HEK293 (cell line): ENCODE measurements around the gene CYP2D6.
"Not testable (repeated sequence)": the region's sequence is repeated elsewhere in the genome, so short reads cannot be mapped to it uniquely, and the experiment has no call there.

ENCODE experiments used
- CTCF ChIA-PET: fragments of 350-600 bp; formaldehyde crosslinking; extraction: SDS; loops from one replicate; lab custom pipeline; 2021; ENCODE audit warnings: antibody characterized with exemption; lab: Yijun Ruan, JAX
- POLR2A ChIA-PET: fragments of 300-600 bp; formaldehyde crosslinking; extraction: SDS; loops from one replicate; lab custom pipeline; 2020; ENCODE audit warnings: antibody characterized with exemption, inconsistent platforms; lab: Yijun Ruan, JAX
- H3K27ac ChIP-seq: fragments of 200-500 bp; sonication (Bioruptor generic); 2 replicates; pipeline ENCODE4 v1.5.1; 2014; ENCODE audit warnings: low read depth, low read length, control low read depth, inconsistent platforms; ENCODE audit errors: extremely low read depth
- H3K36me3 ChIP-seq, 2 experiments: fragments of 200-500 bp in 1 of 2; sonication (Bioruptor generic) in 1 of 2; 1 replicate in 1 of 2; 2 replicates in 1 of 2; pipeline ENCODE4 v1.5.1; 2014 to 2017; ENCODE audit warnings: inconsistent platforms in 2 of 2, low read length in 2 of 2; ENCODE audit not compliant: control insufficient read depth in 2 of 2, insufficient read depth in 1 of 2
- H3K4me1 ChIP-seq: fragments of 200-500 bp; sonication (Bioruptor generic); 2 replicates; pipeline ENCODE4 v1.5.1; 2014; ENCODE audit warnings: mild to moderate bottlenecking, low read length, inconsistent platforms; ENCODE audit not compliant: control insufficient read depth, insufficient read depth
- H3K4me3 ChIP-seq: 2 replicates; pipeline ENCODE4 v1.5.1; 2011; ENCODE audit warnings: low read depth, mild to moderate bottlenecking, control low read depth, low read length, moderate library complexity
- H3K9me3 ChIP-seq: fragments of 200-500 bp; sonication (Bioruptor generic); 2 replicates; pipeline ENCODE4 v1.5.1; 2014; ENCODE audit warnings: low read depth, low read length, inconsistent platforms; ENCODE audit not compliant: control insufficient read depth, insufficient read depth
- BCL11B ChIP-seq: fragments of 450-650 bp; formaldehyde crosslinking; IDR thresholded peaks from 2 replicates; pipeline ENCODE4 v1.5.1; 2016; ENCODE audit warnings: low read depth, missing biosample characterization, missing genetic modification characterization
- EGR2 ChIP-seq: fragments of 450-650 bp; formaldehyde crosslinking; IDR thresholded peaks from 2 replicates; pipeline ENCODE4 v1.5.1; 2016; ENCODE audit warnings: low read depth, missing biosample characterization, missing genetic modification characterization
- KLF1 ChIP-seq: fragments of 450-650 bp; formaldehyde crosslinking; IDR thresholded peaks from 2 replicates; pipeline ENCODE4 v1.5.1; 2016; ENCODE audit warnings: missing biosample characterization, missing genetic modification characterization
- KLF8 ChIP-seq: fragments of 450-650 bp; formaldehyde crosslinking; IDR thresholded peaks from 2 replicates; pipeline ENCODE4 v1.5.1; 2016; ENCODE audit warnings: missing biosample characterization, missing genetic modification characterization
- KLF9 ChIP-seq: fragments of 450-650 bp; formaldehyde crosslinking; IDR thresholded peaks from 2 replicates; pipeline ENCODE4 v1.5.1; 2016; ENCODE audit warnings: missing biosample characterization, missing genetic modification characterization, low read depth
- SP2 ChIP-seq: fragments of 450-650 bp; formaldehyde crosslinking; IDR thresholded peaks from 2 replicates; pipeline ENCODE4 v1.5.1; 2016; ENCODE audit warnings: missing biosample characterization, missing genetic modification characterization
- ZFHX2 ChIP-seq: fragments of 450-650 bp; formaldehyde crosslinking; conservative IDR thresholded peaks from 2 replicates; pipeline ENCODE4 v1.5.1; 2016; ENCODE audit warnings: missing biosample characterization, missing genetic modification characterization
- ZNF133 ChIP-seq: fragments of 450-650 bp; formaldehyde crosslinking; IDR thresholded peaks from 2 replicates; pipeline ENCODE4 v1.5.1; 2016; ENCODE audit warnings: missing biosample characterization, missing genetic modification characterization
- ZNF138 ChIP-seq: fragments of 450-650 bp; formaldehyde crosslinking; IDR thresholded peaks from 2 replicates; pipeline ENCODE4 v1.5.1; 2016; ENCODE audit warnings: missing biosample characterization, missing genetic modification characterization, borderline replicate concordance
- ZNF223 ChIP-seq: fragments of 450-650 bp; formaldehyde crosslinking; IDR thresholded peaks from 2 replicates; pipeline ENCODE4 v1.5.1; 2016; ENCODE audit warnings: missing biosample characterization, missing genetic modification characterization
- ZNF302 ChIP-seq: fragments of 450-650 bp; formaldehyde crosslinking; IDR thresholded peaks from 2 replicates; pipeline ENCODE4 v1.5.1; 2016; ENCODE audit warnings: missing biosample characterization, missing genetic modification characterization, low read depth
- ZNF350 ChIP-seq: fragments of 450-650 bp; formaldehyde crosslinking; IDR thresholded peaks from 2 replicates; pipeline ENCODE4 v1.5.0; 2017; ENCODE audit warnings: missing biosample characterization, mild to moderate bottlenecking, missing genetic modification characterization
- ZNF48 ChIP-seq: fragments of 450-650 bp; formaldehyde crosslinking; IDR thresholded peaks from 2 replicates; pipeline ENCODE4 v1.5.1; 2016; ENCODE audit warnings: missing biosample characterization, missing genetic modification characterization
- ZNF544 ChIP-seq: fragments of 450-650 bp; formaldehyde crosslinking; IDR thresholded peaks from 2 replicates; pipeline ENCODE4 v1.5.0; 2017; ENCODE audit warnings: missing biosample characterization, missing genetic modification characterization
- ZNF610 ChIP-seq: fragments of 450-650 bp; formaldehyde crosslinking; IDR thresholded peaks from 2 replicates; pipeline ENCODE4 v1.5.1; 2016; ENCODE audit warnings: missing biosample characterization, missing genetic modification characterization, borderline replicate concordance
- ZNF670 ChIP-seq: fragments of 450-650 bp; formaldehyde crosslinking; IDR thresholded peaks from 2 replicates; pipeline ENCODE4 v1.5.1; 2016; ENCODE audit warnings: missing biosample characterization, missing genetic modification characterization, low read depth
- ZNF677 ChIP-seq: fragments of 450-650 bp; IDR thresholded peaks from 2 replicates; pipeline ENCODE4 v1.5.0; 2018; ENCODE audit warnings: missing biosample characterization, mild to moderate bottlenecking, missing genetic modification characterization, moderate library complexity
- ZNF768 ChIP-seq: fragments of 450-650 bp; formaldehyde crosslinking; IDR thresholded peaks from 2 replicates; pipeline ENCODE4 v1.5.1; 2018; ENCODE audit warnings: missing biosample characterization, mild to moderate bottlenecking, missing genetic modification characterization
- TF ChIP-seq, protein P1 (sequence below): fragments of 450-650 bp; formaldehyde crosslinking; IDR thresholded peaks from 2 replicates; pipeline ENCODE4 v1.5.1; 2016; ENCODE audit warnings: missing biosample characterization, missing genetic modification characterization, borderline replicate concordance

Gene CYP2D6

DNA sequence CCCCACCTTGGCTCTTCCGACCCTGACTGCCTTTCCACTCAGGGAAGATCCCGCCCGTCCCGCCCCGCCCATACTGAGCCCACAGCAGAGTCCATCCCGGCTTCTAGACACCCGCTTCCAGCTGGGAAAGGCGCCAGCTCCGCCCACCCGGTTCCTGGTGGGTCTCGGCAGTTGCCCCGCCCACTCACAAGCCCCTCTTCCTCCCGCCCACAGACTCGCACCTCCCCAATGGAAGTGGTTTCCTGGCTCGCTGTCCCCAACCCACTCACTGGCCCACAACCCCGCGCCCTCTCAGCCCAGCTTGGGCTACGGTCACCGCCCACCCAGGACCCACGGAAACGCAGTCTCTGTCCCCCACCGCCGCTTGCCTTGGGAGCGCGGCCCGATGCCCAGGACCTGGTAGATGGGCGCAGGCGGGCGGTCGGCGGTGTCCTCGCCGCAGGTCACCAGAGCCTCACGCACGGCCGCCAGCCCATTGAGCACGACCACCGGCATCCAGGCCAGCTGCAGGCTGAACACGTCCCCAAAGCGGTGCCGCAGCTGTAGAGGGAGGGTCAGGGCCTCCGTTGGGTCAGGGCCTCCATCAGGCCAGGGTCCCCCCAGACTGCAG, 22.2 kb upstream of the CYP2D6 start:
- no peak for TF ChIP-seq ZNF544
- peak; percentile 39; the same call in 1 of the 2 replicates for TF ChIP-seq KLF8
- 0 out of 2 replicates have a peak, but pooled peaks have one; percentile 43 for TF ChIP-seq KLF1 (tag by site-specific recombination)
- TF ChIP-seq EGR2 (tag by site-specific recombination), result peak; percentile 97
- no peak for TF ChIP-seq ZNF677
- TF ChIP-seq ZFHX2 (tag by site-specific recombination), result peak; percentile 98
- H3K36me3 ChIP-seq, result peaks cover 0 to 43% of the 10 kb centered on the region in 2 experiments; a peak in 2 of 3 replicates
- POLR2A ChIA-PET, result no interaction called here
- H3K27ac ChIP-seq, result no peak overlapping the region
- H3K9me3 ChIP-seq, result no peaks in the 10 kb centered on the region
- no peak overlapping the region for H3K4me3 ChIP-seq
- H3K4me1 ChIP-seq, result no peaks in the 10 kb centered on the region
- CTCF ChIA-PET, result no interaction called here

DNA sequence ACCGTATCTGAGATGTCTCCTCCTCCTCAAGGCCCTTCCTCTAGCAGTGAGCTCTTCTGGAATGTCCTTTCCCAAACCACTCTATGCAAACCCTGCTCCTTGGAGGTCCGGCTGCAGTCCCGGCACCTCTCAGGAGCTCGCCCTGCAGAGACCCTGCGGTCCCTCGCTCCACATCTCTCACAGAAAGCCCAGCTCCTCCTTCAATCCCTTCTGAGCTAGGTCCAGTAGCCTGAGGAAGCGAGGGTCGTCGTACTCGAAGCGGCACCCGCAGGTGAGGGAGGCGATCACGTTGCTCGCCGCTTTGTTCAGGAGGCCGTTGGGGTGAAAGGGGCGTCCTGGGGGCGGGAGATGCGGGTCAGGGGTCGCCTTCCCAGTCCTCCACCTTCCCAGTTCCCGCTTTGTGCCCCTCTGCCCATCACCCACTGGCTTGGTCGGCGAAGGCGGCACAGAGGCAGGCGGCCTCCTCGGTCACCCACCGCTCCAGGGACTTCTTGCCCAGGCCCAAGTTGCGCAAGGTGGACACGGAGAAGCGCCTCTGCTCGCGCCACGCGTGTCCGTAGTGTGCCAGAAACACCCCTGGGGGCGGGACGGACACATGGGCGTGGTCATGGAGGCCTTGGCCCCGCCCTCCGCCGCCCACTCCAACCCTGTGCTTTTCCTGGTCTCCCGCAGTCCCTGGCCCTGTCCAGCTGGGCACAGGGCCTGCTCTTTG, 21.5 kb upstream of the CYP2D6 start:
- Histone ChIP-seq H3K27ac (no peak overlapping the region), H3K9me3 (no peaks in the 10 kb centered on the region), H3K4me3 (no peak overlapping the region), H3K4me1 (no peaks in the 10 kb centered on the region), H3K36me3 (peaks cover 0 to 43% of the 10 kb centered on the region in 2 experiments; a peak in 2 of 3 replicates)
- ChIA-PET CTCF (interaction anchor here (0.6 to 0.9 kb wide), 2 partner anchors 161 to 608 kb away, joined by 3 read pairs; no protein-coding TSS in a partner anchor), POLR2A (no interaction called here)
- no peak for TF ChIP-seq ZNF48 (tag by site-specific recombination)
- peak; percentile 71 for TF ChIP-seq KLF9 (tag by site-specific recombination)
- peak; percentile 79 for TF ChIP-seq KLF1 (tag by site-specific recombination)
- no peak for TF ChIP-seq ZNF138 (tag by site-specific recombination)
- peak; percentile 90 for TF ChIP-seq KLF8
- peak; percentile 21; the same call in 1 of the 2 replicates for TF ChIP-seq SP2 (tag by site-specific recombination)

GRCh38 chr22:42150727-42151590, 20.3 kb upstream of the CYP2D6 start:
- no peak for TF ChIP-seq ZNF302
- TF ChIP-seq BCL11B (tag by site-specific recombination), result no peak
- TF ChIP-seq, protein P1, sequence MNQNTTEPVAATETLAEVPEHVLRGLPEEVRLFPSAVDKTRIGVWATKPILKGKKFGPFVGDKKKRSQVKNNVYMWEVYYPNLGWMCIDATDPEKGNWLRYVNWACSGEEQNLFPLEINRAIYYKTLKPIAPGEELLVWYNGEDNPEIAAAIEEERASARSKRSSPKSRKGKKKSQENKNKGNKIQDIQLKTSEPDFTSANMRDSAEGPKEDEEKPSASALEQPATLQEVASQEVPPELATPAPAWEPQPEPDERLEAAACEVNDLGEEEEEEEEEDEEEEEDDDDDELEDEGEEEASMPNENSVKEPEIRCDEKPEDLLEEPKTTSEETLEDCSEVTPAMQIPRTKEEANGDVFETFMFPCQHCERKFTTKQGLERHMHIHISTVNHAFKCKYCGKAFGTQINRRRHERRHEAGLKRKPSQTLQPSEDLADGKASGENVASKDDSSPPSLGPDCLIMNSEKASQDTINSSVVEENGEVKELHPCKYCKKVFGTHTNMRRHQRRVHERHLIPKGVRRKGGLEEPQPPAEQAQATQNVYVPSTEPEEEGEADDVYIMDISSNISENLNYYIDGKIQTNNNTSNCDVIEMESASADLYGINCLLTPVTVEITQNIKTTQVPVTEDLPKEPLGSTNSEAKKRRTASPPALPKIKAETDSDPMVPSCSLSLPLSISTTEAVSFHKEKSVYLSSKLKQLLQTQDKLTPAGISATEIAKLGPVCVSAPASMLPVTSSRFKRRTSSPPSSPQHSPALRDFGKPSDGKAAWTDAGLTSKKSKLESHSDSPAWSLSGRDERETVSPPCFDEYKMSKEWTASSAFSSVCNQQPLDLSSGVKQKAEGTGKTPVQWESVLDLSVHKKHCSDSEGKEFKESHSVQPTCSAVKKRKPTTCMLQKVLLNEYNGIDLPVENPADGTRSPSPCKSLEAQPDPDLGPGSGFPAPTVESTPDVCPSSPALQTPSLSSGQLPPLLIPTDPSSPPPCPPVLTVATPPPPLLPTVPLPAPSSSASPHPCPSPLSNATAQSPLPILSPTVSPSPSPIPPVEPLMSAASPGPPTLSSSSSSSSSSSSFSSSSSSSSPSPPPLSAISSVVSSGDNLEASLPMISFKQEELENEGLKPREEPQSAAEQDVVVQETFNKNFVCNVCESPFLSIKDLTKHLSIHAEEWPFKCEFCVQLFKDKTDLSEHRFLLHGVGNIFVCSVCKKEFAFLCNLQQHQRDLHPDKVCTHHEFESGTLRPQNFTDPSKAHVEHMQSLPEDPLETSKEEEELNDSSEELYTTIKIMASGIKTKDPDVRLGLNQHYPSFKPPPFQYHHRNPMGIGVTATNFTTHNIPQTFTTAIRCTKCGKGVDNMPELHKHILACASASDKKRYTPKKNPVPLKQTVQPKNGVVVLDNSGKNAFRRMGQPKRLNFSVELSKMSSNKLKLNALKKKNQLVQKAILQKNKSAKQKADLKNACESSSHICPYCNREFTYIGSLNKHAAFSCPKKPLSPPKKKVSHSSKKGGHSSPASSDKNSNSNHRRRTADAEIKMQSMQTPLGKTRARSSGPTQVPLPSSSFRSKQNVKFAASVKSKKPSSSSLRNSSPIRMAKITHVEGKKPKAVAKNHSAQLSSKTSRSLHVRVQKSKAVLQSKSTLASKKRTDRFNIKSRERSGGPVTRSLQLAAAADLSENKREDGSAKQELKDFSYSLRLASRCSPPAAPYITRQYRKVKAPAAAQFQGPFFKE (tag by site-specific recombination), result no peak
- no peak for TF ChIP-seq ZNF350
- TF ChIP-seq ZNF768 (tag by site-specific recombination), result no peak
- TF ChIP-seq ZNF223 (tag by site-specific recombination), result no peak
- TF ChIP-seq ZNF133 (tag by site-specific recombination), result no peak
- no peak for TF ChIP-seq ZNF610 (tag by site-specific recombination)
- no peak for TF ChIP-seq ZNF670 (tag by site-specific recombination)
- TF ChIP-seq ZNF138 (tag by site-specific recombination), result no peak
- H3K36me3 ChIP-seq, result peaks cover 0 to 32% of the 10 kb centered on the region in 2 experiments; a peak in 2 of 3 replicates
- no peak overlapping the region for H3K27ac ChIP-seq
- ChIA-PET POLR2A (no interaction called here), CTCF (interaction anchor here (0.9 kb wide), 1 partner anchor 162 kb away, joined by 3 read pairs; no protein-coding TSS in a partner anchor)
- no peak overlapping the region for H3K4me3 ChIP-seq
- H3K4me1 ChIP-seq, result no peaks in the 10 kb centered on the region
- H3K9me3 ChIP-seq, result no peaks in the 10 kb centered on the region

GRCh38 chr22:42149798-42150197, 19.2 kb upstream of the CYP2D6 start:
- H3K4me3 ChIP-seq, H3K27ac ChIP-seq, H3K4me1 ChIP-seq, CTCF ChIA-PET, POLR2A ChIA-PET, H3K9me3 ChIP-seq: not testable (repeated sequence)
- peaks cover 0 to 22% of the 10 kb centered on the region in 2 experiments; a peak in 2 of 3 replicates for H3K36me3 ChIP-seq
